ENCODE measurements around the gene PDE1A. TPM values are rescaled to one million over a fixed set of nuclear protein-coding genes. Genes with fewer than 3 reads are reported as not detected.

Gene PDE1A
- total and polyA plus RNA-seq, 8 donors = 0.60 to 4.2 (median 1.6) TPM

- TF ChIP-seq, protein P1, sequence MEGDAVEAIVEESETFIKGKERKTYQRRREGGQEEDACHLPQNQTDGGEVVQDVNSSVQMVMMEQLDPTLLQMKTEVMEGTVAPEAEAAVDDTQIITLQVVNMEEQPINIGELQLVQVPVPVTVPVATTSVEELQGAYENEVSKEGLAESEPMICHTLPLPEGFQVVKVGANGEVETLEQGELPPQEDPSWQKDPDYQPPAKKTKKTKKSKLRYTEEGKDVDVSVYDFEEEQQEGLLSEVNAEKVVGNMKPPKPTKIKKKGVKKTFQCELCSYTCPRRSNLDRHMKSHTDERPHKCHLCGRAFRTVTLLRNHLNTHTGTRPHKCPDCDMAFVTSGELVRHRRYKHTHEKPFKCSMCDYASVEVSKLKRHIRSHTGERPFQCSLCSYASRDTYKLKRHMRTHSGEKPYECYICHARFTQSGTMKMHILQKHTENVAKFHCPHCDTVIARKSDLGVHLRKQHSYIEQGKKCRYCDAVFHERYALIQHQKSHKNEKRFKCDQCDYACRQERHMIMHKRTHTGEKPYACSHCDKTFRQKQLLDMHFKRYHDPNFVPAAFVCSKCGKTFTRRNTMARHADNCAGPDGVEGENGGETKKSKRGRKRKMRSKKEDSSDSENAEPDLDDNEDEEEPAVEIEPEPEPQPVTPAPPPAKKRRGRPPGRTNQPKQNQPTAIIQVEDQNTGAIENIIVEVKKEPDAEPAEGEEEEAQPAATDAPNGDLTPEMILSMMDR (IDR thresholded peaks at IDR 0.05) = no peak
- H3K27ac ChIP-seq = no peak overlapping the region
- H3K9me3 ChIP-seq = no peaks in the 10 kb centered on the region
- no peaks in the 10 kb centered on the region for H3K36me3 ChIP-seq
- DNase-seq (no peak), FAIRE-seq (no peak), ATAC-seq (no peak)
- no peaks in the 10 kb centered on the region for H3K27me3 ChIP-seq
- WGBS, 2 donors = 63 to 70% methylated on average over 2 of the region's 2 CpGs
- intact Hi-C loops (cut with DNase I) = no loop called here
- no peaks in the 10 kb centered on the region for H3K4me1 ChIP-seq
- no peak overlapping the region for H3K4me3 ChIP-seq
Observed at GRCh38 chr2:182097571-182098164, 329.2 kb downstream of the PDE1A start.

DNA sequence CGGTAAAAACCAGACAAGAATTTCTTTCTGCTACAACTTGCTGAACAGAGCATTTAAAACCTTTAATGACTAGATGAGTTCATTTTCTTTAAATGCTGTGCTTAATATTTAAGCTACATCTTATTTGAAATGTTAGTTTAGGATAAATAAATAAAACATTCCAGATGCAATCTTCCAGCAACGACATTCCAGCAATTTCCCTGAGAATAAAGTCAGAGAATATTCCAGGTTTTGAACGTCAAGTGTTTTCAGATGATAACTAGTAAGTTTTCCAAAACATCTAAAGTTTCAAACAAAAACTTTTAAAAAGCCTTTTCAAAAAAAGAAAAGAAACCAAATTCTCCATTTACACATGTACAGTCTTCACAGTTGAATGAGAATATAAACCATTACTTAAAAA is 336.4 kb downstream of the PDE1A start:
- no peaks in the 10 kb centered on the region for H3K4me1 ChIP-seq
- ATAC-seq (no peak), DNase-seq (no peak), FAIRE-seq (no peak)
- no peaks in the 10 kb centered on the region for H3K9me3 ChIP-seq
- intact Hi-C loops (cut with DNase I) = no loop called here
- H3K36me3 ChIP-seq = no peaks in the 10 kb centered on the region
- H3K4me3 ChIP-seq = no peak overlapping the region
- H3K27ac ChIP-seq = no peak overlapping the region
- WGBS, 2 donors = 60 to 61% methylated on average over 3 of the region's 3 CpGs
- H3K27me3 ChIP-seq = no peaks in the 10 kb centered on the region
- TF ChIP-seq, protein P1 (IDR thresholded peaks at IDR 0.05) = no peak
